Astrocyte (in vitro differentiated cells and primary cell): ENCODE results near the gene EXOSC7.

Source experiments
- CTCF ChIP-seq: IDR thresholded peaks from 2 replicates; pipeline ENCODE4 v1.5.1; 2011; ENCODE audit warnings: low read depth, mild to moderate bottlenecking, inconsistent platforms, low read length, moderate library complexity; ENCODE audit not compliant: insufficient read depth
- EZH2 ChIP-seq: IDR thresholded peaks from 2 replicates; pipeline ENCODE4 v1.6.1; 2012; ENCODE audit warnings: mild to moderate bottlenecking, low read length, inconsistent platforms; ENCODE audit not compliant: insufficient read depth

GRCh38 chr3:45031531-45031930 lies 55.5 kb downstream of the EXOSC7 start:
- TF ChIP-seq EZH2 (no peak), CTCF (no peak)
